HCEC 1CT (cell line): ENCODE data around the gene PRDM13.
A peak's percentile ranks its signal among the peaks of the same experiment; 100 is the strongest.
"Not testable (repeated sequence)": the region's sequence is repeated elsewhere in the genome, so short reads cannot be mapped to it uniquely, and the experiment has no call there.

ENCODE experiments used
- DNase-seq: peaks from one replicate; pipeline ENCODE4 v3.0.0-alpha.2; 2017

Gene PRDM13

DNA sequence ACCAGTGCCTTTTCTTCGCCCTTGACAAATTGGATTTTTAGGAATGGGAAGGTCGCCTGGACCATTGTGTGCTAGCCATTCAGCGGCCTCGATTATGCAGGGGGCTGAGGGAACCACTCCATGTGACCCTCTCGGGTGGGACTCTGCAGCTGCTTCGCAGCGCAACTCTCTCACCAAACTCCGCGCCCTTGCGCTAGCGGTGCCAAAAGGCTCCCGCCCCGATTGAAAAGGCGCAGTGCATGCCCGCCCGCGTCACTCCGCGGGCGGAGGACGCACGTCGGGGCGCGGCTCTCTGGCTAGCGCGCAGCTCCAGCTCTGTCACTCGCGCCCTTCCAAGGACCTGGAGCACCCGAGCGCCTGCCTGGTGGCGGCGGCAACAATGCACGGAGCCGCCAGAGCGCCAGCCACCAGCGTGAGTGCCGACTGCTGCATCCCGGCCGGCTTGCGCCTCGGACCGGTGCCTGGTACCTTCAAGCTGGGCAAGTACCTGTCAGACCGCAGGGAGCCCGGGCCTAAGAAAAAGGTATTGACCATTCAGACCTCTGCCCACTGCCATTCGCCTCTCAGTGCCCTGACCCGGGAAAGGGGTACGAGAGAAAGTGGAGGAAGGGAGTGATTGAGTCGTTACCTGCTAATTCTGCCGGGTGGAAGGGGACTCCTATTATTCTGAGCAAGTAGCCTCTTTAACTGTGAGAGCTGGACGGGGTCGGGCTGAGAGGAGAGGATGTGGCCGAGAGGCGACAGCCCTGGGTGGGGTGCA, at the start of gene PRDM13:
Gene PRDM13 (plus strand): TSS at position 178 of the 760 bp plus-strand sequence. CDS start 202 bp downstream, at position 380.
- no peak for DNase-seq

DNA sequence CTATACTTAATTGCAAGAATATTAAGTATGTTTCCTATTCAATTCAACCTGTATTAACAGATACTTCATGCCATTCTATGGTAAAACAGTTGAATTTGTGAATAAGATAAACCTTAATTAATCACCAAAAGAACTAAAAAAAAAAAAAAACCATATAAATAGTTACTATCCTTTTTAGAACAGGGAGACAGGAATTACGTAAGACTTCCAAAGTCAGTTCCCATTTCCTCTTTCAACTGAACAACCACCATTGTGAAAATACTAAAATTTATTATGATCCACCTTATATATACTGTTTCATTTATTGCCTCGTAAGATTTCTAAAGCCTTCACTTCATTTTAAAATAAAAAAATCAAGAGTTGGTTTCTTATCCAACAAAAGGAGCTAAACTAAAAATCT, 47.6 kb upstream of the PRDM13 start:
- no peak for DNase-seq

DNA sequence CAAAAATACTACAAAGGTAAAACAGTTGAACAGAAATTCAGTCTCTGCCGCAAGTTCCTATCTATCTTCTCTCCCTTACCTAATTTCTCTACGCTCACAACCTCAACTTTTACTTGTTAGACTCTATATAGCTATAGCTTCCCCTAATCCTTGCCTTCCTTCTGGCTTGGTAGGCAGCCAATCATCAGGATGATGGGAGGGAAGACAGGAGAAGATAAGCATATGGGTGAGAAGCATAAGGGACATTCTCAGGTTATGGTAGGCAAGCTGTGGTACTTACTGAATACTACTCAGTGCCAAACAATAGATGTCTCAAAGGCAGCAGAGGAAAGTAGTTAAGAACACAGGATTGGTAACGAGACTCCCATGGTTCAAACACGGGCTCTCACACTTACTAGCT, 46.0 kb upstream of the PRDM13 start:
- DNase-seq: no peak

DNA sequence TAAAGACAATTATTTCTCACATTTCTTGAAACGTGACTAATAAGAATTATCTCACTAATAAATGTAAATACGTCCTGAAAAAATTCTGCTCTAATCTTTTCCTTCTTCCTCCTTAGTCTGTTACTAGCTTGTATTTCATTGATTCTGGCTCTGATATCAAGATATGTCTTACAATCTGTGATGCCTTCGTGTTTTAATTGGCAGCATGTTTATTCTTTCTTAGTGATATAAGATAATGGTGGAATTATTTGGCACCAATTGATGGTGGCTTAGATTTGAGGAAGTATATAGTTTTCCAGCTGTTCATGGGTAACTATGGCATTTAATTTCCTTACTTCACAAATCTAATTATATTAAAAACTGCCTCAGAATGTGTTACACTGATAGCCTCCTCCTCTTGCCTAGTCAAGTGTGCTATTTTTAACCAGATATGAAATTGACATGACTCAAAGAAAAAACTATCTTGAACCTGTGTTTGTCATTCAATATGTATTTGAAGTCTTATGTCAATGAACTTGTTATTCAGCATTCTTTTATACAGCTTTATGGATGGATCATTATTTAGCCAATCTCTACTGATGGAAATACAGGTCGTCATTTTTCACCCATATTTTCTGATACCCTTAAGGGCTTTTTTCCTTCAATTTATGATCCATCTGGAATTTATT, 43.4 kb upstream of the PRDM13 start:
- no peak for DNase-seq

DNA sequence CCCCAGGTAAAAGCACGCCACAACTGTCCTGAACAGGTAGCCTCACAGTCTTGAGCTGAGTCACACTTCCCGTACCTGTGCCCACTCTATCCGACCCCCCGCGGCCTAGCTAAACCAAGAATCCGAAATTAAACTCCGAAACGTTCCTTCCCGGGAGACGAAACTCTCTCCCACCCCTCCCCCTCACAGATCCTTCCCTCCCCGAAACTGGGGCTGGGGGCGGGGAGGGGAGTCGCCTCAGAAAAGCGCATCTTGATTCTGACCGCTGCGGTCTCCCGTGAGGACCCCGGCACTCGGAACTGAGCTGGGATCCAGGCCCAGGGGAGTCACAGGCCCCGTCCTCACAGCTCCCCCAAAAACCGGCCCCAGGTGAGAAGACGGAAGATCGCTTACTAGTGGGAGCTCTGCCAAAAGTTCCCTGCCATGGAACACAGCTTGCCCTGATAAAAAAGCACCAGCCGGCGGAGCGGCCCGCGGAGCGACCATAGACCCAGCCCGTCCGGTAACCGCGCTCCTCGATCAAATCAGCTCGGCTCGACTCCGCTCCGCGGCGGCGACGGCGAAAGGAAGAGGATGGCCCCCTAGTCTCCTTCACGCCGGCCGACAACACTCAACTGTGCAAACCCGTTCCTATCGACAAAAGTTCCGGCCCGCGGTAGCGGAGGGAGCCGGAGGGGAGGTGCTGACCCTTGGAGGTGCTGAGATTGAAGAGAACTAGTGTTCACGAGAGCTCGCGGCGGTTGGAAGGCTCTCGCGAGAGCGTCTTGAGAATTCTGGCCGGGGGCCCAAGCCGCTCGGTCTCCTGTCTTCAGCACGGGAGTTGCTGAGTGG, 38.3 kb upstream of the PRDM13 start, which contains the start of gene CCNC:
Gene CCNC (minus strand): TSS at position 558 of the 831 bp plus-strand sequence. CDS start 133 bp downstream, at position 425.
- DNase-seq: peak; percentile 95

DNA sequence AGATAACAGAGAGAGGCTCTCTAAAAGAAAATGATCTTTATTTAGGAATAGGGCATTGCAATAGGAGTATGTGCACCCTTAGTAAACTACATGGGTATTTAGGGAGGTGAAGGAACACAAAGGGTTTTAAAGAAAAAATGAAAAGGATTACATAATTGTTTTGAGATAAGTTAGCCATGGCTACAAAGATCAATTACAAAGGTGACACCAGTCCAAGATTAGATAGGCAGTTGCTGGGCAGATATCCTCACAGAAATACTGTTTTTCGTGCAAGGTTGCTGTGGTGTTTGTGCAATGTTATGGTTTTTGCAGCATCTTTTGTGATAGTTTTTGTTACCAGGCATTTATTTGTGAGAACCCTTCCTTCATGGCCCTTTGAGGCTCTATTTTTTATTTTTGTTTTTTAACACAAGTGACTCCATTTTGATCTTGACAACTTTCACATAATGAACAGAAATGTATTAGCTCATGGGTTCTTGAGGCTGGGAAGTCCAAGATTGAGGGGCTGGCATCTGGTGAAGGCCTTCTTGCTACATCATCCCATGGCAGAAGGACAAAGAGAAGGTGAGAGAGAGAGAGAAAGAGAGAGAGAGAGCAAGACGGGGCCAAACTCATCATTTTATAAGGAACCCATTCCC, 32.5 kb upstream of the PRDM13 start:
- DNase-seq: no peak

DNA sequence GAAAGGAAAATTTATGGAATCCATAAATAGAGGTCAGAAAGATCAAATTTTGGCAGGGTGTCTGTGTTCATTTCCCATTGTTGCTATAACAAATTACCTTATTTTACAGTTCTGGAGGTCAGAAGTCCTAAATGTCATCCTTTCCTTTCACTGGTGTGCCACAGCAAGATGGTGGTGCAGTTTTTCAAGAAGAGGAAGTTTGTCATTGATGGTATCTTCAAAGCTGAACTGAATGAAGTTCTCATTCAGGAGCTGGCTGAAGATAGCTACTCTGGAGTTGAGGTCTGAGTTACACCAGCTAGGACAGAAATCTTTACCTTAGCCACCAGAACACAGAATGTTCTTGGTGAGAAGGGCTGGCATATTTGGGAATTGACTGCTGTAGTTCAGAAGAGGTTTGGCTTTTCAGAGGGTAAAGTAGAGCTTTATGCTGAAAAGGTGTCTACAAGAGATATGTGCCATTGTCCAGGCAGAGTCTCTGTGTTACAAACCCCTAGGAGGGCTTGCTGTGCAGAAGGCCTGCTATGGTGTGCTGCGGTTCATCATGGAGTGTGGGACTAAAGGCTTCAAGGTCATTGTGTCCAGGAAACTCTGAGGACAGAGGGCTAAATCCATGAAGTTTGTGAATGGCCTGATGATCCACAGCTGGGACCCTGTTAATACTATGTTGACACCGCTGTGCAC, 30.9 kb upstream of the PRDM13 start:
- no peak for DNase-seq

DNA sequence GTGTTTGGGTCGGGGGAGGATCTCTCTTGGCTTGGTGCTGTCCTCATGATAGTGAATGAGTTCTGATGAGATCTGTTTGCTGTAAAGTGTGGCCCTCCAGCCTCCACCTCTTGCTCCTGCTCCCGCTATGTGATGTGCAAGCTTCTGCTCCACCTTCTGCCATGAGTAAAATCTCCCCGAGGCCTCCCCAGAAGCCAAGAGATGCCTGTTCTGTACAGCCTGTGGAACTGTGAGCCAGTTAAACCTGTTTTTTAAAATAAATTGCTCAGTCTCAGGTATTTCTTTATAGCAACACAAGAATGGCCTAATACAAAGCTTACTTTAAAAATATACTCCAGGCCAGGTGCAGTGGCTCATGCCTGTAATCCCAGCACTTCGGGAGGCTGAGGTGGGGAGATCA, 26.9 kb upstream of the PRDM13 start:
- no peak for DNase-seq

DNA sequence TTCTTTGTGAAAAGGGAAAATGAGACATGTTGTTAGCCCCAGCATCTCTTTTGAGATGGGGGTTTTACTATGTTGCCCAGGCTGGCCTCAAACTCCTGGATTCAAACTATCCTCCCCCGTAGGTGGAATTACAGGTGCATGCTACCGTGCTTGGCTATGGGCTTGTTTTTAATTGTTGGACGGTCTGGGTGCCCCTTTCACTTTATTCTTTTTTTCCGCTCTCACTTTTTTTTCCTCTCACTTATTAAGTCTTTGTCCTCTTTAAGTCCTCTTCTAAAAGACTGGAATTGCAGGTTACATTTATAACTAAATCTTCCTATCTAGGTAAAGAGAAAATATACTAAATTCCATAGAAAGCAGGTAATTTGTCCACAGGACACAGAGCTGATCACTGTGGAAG, 18.8 kb upstream of the PRDM13 start:
- DNase-seq: no peak

DNA sequence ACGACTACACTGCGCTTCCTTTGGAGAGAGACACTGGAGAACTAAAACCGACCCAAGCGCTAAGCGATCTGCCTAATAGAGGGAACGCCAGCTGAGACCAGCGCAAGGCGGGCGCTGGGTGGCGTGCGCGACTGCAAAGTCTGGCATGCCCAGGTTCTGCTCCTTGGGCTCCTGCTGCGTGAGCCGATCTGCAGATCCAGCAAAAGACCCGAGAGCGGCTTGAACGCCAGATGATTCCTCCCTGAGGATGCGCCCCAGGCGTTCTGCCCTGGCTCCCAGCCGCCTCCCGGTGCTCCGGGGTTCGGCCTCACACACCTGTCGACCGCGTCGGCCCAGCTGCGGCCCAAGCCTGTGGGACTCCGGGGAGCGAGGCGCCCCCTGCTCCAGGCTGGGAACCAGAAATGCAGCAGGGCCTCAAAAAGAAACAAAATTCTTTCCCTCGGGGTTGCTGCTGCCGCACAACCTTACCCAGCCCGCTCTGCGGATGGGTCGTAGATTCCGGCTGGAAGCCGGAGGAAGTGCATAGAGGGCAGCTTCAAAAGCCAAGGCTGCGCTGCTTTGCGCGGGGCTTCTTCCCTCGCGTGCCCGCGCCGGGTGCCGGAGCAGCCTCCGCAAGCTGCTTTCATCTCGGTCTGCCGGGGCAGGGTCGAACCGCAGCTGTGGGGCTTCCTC, 17.9 kb upstream of the PRDM13 start:
- DNase-seq: peak; percentile 56

DNA sequence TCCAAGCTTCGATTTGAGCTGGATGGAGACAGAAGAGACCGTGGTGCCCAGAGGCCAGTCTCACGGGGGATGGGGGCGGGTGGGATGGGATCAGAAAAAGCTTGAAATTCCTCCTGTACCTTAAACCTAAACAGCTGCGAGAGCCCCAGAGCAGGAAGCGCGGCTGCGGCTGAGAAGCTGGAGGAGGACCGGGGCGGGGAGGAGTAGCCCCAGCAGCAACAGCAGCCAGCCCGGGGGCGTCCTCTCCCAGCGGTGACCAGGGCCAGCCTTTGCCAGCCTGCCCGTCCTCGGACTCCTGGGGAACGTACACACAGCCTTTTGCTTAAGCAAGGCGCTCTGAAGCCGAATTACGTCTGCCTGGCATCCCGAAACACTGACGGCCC, 17.4 kb upstream of the PRDM13 start:
- peak; percentile 4 for DNase-seq

DNA sequence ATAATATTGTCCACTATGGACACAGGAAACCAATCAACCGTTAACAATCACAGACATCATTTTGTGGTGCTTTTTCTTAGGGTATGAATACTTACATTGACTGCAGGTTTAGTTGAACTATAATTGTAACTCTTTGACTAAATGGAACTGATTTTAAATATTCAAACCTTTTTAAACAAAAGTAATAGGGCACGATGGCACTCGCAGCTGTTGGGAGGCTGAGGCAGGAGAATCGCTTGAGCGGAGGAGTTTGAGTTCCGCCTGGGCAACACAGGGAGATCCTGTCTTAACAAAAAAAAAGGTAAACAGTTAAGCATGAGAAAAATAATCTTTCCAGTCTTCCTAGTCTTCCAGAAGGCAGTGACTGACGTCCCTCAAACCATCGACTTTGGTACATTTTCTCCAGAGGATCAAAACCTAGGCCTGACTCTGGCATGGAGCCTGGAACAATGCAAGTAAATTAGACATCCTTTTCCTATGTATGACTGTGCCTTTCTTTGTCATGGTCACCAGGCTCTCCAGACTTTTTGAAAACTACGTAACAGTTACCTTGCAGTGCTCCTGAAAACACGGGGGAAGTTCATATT, 16.6 kb upstream of the PRDM13 start:
- DNase-seq: no peak

DNA sequence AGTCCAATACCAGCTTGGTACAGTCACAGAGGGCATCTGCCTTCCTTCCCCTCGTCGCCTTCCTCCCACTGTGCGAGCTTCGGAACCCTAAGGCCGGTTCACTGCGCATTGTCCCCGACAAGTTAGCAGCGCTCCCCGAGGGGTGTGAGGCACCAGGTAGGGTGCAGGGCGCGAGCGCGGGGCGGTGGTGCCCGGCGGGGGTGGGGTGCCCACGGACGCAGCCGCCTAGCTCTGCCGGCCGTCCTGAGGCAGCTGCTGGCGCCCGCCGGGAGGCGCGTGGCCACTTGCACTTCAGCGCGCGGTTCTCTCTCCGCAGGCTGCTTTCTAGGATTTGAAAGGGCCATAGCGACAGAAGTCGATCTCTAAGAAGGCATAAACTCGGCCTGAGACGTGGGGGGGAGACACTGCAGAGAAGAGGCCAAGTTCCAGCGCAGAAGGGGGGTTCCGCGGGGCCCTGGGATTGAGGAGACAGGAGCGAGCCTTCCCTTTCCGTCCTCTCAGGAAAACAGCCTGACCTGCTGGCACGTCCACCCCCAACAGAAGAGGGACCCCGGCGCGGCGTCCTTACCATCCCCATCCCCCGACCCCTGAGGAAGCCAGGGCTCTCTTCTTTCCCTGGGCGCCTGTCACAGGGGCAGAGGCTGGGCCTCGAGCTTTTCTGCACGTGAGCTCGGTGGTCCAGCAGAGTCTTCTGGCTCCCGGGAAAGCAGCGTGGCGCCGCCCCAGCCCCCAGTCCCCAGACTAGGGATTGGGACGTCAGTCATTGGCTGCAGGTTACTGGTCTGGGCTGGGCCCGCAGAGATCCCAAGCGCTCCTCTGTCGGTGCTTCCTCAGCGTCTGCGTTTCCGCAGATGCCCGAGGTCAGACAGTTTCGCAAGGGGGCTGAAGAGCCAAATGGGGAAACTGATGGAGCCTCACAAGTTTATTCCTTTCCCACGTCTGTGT, 15.6 kb upstream of the PRDM13 start:
- no peak for DNase-seq

DNA sequence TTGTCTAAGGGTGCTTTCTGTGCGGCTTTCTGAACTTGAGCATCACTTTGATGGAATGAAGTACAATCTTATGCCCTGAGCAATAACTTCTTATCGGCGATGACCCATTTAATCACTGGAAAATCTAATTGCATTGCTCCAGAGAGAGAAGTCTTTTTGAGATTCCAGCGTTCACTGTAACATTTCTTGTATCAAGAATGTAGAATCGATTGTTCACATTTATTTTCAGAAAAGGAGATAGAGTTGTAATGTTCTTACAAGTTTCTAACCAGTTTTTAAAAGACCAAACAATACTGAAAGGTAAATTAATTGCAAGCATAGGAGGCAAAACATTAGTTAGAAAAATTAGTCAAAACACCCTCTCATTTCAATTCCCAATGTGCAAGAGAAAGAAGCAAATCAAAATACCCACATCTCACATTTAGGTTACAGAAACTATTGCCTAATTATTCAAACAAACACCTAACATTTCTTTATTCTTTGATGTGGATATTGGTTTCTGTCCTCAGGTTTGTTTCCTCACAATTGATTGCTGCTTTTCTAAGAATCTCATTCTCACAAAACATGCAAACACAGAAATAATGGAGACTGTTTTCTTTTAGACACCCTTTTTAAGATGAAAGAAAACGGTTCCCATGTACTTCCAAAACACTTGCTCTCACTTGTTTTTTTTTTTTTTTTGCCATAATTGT, 14.8 kb upstream of the PRDM13 start:
- DNase-seq: no peak

DNA sequence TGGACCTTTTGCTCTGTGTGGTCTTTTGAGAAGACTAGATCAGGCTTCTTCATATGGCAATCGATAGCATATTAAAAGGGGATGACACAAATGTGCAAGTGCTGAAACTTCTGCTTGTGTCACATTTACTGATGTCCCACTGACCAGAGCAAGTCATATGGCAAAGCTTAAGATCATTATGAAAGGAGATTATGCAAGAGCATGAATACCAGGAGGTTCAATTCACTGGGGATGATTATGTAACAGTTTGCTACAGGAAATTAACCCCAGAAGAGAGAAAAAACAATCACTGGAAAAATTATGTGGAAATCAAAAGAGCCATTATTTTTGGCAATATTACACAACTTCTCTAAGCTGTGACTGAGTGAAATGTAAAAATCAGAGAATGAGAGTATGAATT, 13.7 kb upstream of the PRDM13 start:
- peak; percentile 37 for DNase-seq

DNA sequence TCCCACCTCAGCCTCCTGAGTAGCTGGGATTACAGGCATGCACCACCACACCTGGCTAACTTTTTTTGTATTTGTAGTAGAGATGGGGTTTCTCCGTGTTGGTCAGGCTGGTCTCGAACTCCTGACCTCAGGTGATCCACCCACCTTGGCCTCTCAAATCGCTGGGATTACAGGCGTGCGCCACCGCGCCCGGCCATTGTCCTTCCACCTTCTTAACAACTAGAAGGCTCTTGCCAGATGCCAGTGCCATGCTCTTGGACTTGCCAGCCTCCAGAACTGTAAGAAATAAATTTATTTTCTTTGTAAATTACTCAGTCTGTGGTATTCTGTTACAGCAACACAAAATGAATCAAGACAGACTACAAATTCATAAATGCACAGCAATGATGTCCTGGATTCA, 11.9 kb upstream of the PRDM13 start:
- not testable (repeated sequence) for DNase-seq

DNA sequence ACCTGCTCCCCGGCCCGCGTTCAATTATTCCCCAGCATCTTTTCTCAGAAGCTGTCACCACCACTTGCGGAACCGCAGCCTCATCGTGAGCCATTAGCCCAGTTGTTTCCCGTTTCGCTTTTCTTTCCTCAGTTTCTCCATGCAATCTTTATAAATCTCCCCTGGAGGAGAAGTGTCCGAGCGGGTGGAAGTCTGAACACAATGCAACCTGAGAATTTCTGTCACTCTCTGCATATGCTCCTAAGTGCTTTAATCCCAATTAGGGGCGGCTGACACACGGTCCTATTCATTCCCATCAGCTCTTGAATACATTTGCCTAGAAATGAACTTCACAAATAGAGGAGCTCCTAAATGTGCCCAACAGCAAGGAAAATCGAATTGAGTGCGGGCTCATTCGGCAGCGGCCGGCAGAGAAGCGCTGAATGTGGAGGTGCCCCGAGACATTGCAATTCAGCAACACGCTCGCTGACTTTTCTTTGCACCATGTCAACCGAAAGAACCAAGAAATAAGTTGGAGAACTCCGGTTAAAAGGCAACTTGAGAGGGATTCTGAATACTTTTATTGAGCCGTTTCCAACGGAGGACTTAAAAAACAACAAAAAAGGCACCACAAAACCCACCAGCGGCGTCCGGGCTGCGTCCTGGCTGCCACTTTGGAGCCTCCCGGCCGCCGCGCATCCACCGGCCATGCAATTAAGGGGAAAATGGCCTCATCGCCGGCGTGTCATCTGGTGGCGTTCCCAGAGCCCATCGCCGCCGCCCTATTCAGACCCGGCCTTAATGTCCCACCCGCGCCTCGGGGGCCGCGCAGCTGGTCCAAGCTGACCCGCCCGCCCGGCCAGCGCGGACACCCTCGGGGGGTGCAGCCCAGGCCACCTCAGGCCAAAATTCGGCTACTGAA, 3.9 kb upstream of the PRDM13 start:
- DNase-seq: no peak

DNA sequence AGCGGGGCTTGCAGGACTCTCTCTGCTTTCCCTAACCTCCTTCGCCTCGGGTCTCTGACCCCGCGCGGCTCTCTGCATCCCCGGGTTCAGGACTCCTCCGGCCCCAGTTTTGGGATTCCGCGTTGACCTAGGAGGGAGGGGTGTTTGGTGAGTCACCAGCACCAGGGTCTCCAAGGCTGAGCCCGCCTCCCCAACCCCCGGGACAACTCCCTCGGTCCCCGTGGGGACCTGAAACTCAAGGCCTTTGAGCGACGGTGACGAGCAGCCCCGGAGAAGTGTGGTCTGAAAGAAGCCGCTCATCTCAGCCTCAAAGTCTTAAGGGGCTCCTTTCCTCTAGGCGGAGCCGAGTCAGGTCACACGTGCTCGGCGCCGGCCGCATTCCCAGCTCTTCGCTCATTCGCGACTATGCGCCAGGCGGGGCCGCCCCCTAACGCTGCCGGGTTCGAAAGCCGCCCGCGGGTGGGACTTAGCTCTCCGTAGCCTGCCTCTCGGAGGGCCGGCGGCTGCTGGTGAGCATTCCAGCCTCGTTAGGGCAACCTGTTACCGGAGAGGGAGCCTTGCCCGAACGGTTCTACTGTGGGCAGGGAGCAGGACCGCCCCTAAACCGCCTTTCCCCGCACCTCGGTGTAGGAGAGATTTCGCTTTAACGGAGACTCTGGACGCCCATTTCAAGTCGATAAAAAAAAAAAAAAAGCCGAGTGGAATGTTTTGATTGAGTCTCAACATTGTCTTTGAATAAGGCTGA, 3.0 kb upstream of the PRDM13 start:
- DNase-seq: no peak
